GM20000 (cell line): ENCODE data around the gene KRTAP12-1.
"Not testable (repeated sequence)": the region's sequence is repeated elsewhere in the genome, so short reads cannot be mapped to it uniquely, and the experiment has no call there.

Source experiments
- DNase-seq: peaks from one replicate; pipeline ENCODE4 v3.0.0; 2012; ENCODE audit warnings: low spot score
- TF ChIP-seq, protein P1 (sequence below): IDR thresholded peaks from 2 replicates; pipeline ENCODE4 v1.5.1; 2012; ENCODE audit warnings: mild to moderate bottlenecking, control low read depth; ENCODE audit errors: extremely low read depth, missing control alignments

The KRTAP12-1 gene

GRCh38 chr21:44640761-44641160 lies 41.2 kb downstream of the KRTAP12-1 start:
- TF ChIP-seq, protein P1, sequence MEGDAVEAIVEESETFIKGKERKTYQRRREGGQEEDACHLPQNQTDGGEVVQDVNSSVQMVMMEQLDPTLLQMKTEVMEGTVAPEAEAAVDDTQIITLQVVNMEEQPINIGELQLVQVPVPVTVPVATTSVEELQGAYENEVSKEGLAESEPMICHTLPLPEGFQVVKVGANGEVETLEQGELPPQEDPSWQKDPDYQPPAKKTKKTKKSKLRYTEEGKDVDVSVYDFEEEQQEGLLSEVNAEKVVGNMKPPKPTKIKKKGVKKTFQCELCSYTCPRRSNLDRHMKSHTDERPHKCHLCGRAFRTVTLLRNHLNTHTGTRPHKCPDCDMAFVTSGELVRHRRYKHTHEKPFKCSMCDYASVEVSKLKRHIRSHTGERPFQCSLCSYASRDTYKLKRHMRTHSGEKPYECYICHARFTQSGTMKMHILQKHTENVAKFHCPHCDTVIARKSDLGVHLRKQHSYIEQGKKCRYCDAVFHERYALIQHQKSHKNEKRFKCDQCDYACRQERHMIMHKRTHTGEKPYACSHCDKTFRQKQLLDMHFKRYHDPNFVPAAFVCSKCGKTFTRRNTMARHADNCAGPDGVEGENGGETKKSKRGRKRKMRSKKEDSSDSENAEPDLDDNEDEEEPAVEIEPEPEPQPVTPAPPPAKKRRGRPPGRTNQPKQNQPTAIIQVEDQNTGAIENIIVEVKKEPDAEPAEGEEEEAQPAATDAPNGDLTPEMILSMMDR = no peak
- no peak for DNase-seq

- no peak for DNase-seq
Measured at GRCh38 chr21:44639331-44639655, 42.7 kb downstream of the KRTAP12-1 start.

GRCh38 chr21:44638506-44639330 lies 43.2 kb downstream of the KRTAP12-1 start:
- not testable (repeated sequence) for DNase-seq

More at GRCh38 chr21:44639331-44639655, 42.7 kb downstream of the KRTAP12-1 start:
- TF ChIP-seq, protein P1 = no peak

DNA sequence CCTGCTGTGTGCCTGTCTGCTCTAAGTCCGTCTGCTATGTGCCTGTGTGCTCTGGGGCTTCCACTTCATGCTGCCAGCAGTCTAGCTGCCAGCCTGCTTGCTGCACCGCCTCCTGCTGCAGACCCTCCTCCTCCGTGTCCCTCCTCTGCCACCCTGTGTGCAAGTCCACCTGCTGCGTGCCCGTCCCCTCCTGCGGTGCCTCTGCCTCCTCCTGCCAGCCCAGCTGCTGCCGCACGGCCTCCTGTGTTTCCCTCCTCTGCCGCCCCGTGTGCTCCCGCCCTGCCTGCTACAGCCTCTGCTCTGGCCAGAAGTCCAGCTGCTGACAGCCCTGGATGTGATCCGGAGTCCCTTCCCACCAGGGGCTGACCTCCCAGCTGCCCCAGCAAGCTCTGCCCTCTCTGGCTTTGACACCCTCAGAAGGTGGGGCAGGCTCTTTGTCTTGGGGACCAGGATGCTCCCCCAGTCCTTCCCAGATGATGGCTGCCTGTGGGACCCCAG lies 44.1 kb downstream of the KRTAP12-1 start:
- not testable (repeated sequence) for DNase-seq

- TF ChIP-seq, protein P1 = no peak
Measured at GRCh38 chr21:44637018-44637850, 44.7 kb downstream of the KRTAP12-1 start, which contains the start of gene KRTAP10-10. KRTAP10-10 (plus strand) TSS chr21:44637356; CDS start chr21:44637418, 62 bp downstream.

DNA sequence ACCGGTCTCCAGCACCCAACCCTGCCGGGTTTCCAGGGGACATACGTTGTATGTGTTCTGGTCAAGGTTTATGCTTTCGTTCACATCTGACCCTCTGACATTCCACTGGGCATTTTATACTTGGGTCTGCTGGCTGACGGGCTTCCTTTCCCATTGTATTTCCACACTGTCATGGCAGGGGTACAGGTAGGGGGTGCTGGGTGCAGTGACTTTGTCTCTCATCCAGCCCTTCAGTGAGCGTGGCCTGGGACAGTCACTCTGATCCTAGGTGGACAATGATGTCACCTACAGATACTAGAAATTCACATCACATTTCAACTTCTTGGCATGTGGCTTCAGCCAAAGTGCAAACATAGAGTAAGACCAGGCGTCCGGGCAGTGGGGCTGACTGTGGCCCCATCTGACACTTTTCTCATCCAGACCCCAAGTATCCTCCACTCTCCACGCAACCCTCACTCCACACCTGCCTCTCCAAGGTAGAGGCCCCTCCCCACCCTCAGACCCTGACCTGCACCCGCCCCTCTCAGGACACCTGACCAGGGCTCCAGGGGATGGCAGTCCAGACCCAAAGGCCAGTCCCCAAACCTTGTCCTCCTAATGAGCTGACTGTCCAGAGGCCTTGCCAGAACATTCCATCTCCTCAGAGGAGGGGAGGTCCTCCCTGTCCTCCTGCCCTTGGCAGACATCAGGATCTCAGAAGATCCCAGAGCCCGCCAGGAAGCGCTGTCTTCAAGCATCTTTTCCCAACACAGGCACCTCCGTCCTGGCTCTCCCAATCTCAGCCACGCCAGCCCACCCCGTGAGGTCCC lies 45.5 kb downstream of the KRTAP12-1 start:
- DNase-seq = no peak
- TF ChIP-seq, protein P1 = no peak

More at GRCh38 chr21:44637018-44637850, 44.7 kb downstream of the KRTAP12-1 start, which contains the start of gene KRTAP10-10:
- no peak for DNase-seq

DNA sequence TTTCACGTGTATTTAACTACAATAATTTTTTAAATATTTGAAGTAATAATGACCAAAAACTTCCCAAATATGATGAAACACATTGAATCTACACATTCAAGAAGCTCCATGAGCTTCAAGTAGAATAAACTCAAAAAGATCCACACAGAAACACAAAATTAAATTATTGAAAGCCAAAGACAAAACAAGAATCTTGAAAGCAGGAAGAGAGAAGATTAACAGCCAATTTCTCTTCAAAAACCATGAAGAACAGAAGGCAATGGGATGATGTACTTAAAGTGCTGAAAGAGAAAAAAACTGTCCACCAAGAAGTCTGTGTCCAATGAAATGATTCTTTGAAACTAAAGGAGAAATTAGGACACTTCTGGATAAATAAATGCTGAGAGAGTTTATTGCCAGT lies 49.9 kb downstream of the KRTAP12-1 start:
- DNase-seq = no peak
- TF ChIP-seq, protein P1 = no peak
